ENCODE data around the gene PLET1. TPM values are rescaled to one million over a fixed set of nuclear protein-coding genes. Genes with fewer than 3 reads are reported as not detected.

The PLET1 gene
- polyA plus RNA-seq, 1 donor (not counting 4 experiments of a cell fraction or from before 2014, with no cell fraction given): not detected

GRCh38 chr11:112270551-112271180 is 10.0 kb upstream of the PLET1 start:
- Histone ChIP-seq H3K36me3 (ENCODE audit: control insufficient read depth in 2 of 2, extremely low read depth in 1 of 2, insufficient read depth in 2 of 2, low read length in 2 of 2) (no peaks in the 10 kb centered on the region), H3K9ac (ENCODE audit: control insufficient read depth, extremely low read depth, insufficient read depth, low read length) (no peak overlapping the region), H3K79me2 (ENCODE audit: control insufficient read depth, insufficient read depth, low read length) (no peaks in the 10 kb centered on the region), H3K4me2 (ENCODE audit: control insufficient read depth, extremely low read depth, insufficient read depth, low read depth, low read length) (no peak overlapping the region), H3K9me3 (ENCODE audit: control insufficient read depth, low read depth, low read length) (no peaks in the 10 kb centered on the region), H3K4me1 (ENCODE audit: control insufficient read depth, extremely low read depth, insufficient read depth, low read length) (no peaks in the 10 kb centered on the region), H3K27ac (ENCODE audit: control insufficient read depth, insufficient read depth, low read length) (no peak overlapping the region), H4K20me1 (ENCODE audit: control insufficient read depth, extremely low read depth, insufficient read depth, low read length) (no peaks in the 10 kb centered on the region), H3K9me1 (ENCODE audit: control insufficient read depth, extremely low read depth, insufficient read depth, low read length) (no peaks in the 10 kb centered on the region), H2AFZ (ENCODE audit: control insufficient read depth, low read length) (no peak overlapping the region), H3K27me3 (ENCODE audit: control insufficient read depth, extremely low read depth, insufficient read depth, low read length) (no peaks in the 10 kb centered on the region), H3K4me3 (ENCODE audit: control insufficient read depth in 2 of 3, extremely low read depth in 1 of 3, insufficient read depth in 2 of 3, low read depth in 1 of 3, low read length in 3 of 3) (no peak overlapping the region)
- FAIRE-seq (no peak), DNase-seq (ENCODE audit: low read depth, low spot score) (no peak)
- TF ChIP-seq CTCF (optimal IDR thresholded peaks at IDR 0.05 in 1 of 3, IDR thresholded peaks at IDR 0.05 in 1 of 3, conservative IDR thresholded peaks at IDR 0.05 in 1 of 3; ENCODE audit: extremely low read depth in 1 of 3, insufficient read depth in 2 of 3, low read length in 3 of 3) (no peak), EZH2 (IDR thresholded peaks at IDR 0.05; ENCODE audit: low read length) (no peak)
- dilution Hi-C loops (cut with MboI; ENCODE audit: extremely low pct_ligation_motif_present, low sequenced_read_pairs): no loop called here

- no peak overlapping the region for H3K4me2 ChIP-seq (ENCODE audit: control insufficient read depth, extremely low read depth, insufficient read depth, low read depth, low read length)
- no peaks in the 10 kb centered on the region for H3K9me3 ChIP-seq (ENCODE audit: control insufficient read depth, low read depth, low read length)
- H3K4me3 ChIP-seq (ENCODE audit: control insufficient read depth in 2 of 3, extremely low read depth in 1 of 3, insufficient read depth in 2 of 3, low read depth in 1 of 3, low read length in 3 of 3): no peak overlapping the region
- no peak overlapping the region for H3K27ac ChIP-seq (ENCODE audit: control insufficient read depth, insufficient read depth, low read length)
- H4K20me1 ChIP-seq (ENCODE audit: control insufficient read depth, extremely low read depth, insufficient read depth, low read length): no peaks in the 10 kb centered on the region
- TF ChIP-seq EZH2 (IDR thresholded peaks at IDR 0.05; ENCODE audit: low read length): no peak
- TF ChIP-seq CTCF (optimal IDR thresholded peaks at IDR 0.05 in 1 of 3, IDR thresholded peaks at IDR 0.05 in 1 of 3, conservative IDR thresholded peaks at IDR 0.05 in 1 of 3; ENCODE audit: extremely low read depth in 1 of 3, insufficient read depth in 2 of 3, low read length in 3 of 3): no peak
- H3K4me1 ChIP-seq (ENCODE audit: control insufficient read depth, extremely low read depth, insufficient read depth, low read length): no peaks in the 10 kb centered on the region
- no peaks in the 10 kb centered on the region for H3K9me1 ChIP-seq (ENCODE audit: control insufficient read depth, extremely low read depth, insufficient read depth, low read length)
- dilution Hi-C loops (cut with MboI; ENCODE audit: extremely low pct_ligation_motif_present, low sequenced_read_pairs): no loop called here
- no peak overlapping the region for H3K9ac ChIP-seq (ENCODE audit: control insufficient read depth, extremely low read depth, insufficient read depth, low read length)
- no peak for DNase-seq (ENCODE audit: low read depth, low spot score)
- H3K79me2 ChIP-seq (ENCODE audit: control insufficient read depth, insufficient read depth, low read length): no peaks in the 10 kb centered on the region
- H3K27me3 ChIP-seq (ENCODE audit: control insufficient read depth, extremely low read depth, insufficient read depth, low read length): no peaks in the 10 kb centered on the region
- no peak overlapping the region for H2AFZ ChIP-seq (ENCODE audit: control insufficient read depth, low read length)
- no peaks in the 10 kb centered on the region for H3K36me3 ChIP-seq (ENCODE audit: control insufficient read depth in 2 of 2, extremely low read depth in 1 of 2, insufficient read depth in 2 of 2, low read length in 2 of 2)
- no peak for FAIRE-seq
Observed at GRCh38 chr11:112269139-112269538, 8.5 kb upstream of the PLET1 start.

Measured in keratinocyte (primary cell).